HG03575 (cell line): ENCODE measurements around the gene FPR1.
"Not testable (repeated sequence)": the region's sequence is repeated elsewhere in the genome, so short reads cannot be mapped to it uniquely, and the experiment has no call there.

Experiments
- ATAC-seq: cut with Tn5 transposase; IDR thresholded peaks from one replicate; pipeline ENCODE4 v1.9.1; 2021; ENCODE audit not compliant: unreplicated experiment, insufficient number of reproducible peaks, low FRiP score; ENCODE audit errors: extremely low read depth

The FPR1 gene

GRCh38 chr19:51781999-51782398 is 30.3 kb upstream of the FPR1 start:
- no peak for ATAC-seq

GRCh38 chr19:51780270-51780669 is 28.6 kb upstream of the FPR1 start:
- ATAC-seq, result no peak

- ATAC-seq, result no peak
Observed at GRCh38 chr19:51779703-51780102, 28.0 kb upstream of the FPR1 start.

GRCh38 chr19:51779181-51779580 is 27.5 kb upstream of the FPR1 start:
- ATAC-seq, result no peak

- ATAC-seq, result no peak
Observed at GRCh38 chr19:51777570-51778462, 26.1 kb upstream of the FPR1 start.

GRCh38 chr19:51776561-51776960 is 24.9 kb upstream of the FPR1 start:
- ATAC-seq, result not testable (repeated sequence)

GRCh38 chr19:51772977-51773376 is 21.3 kb upstream of the FPR1 start:
- no peak for ATAC-seq

GRCh38 chr19:51771376-51772130 is 19.9 kb upstream of the FPR1 start:
- no peak for ATAC-seq

GRCh38 chr19:51766461-51766860 is 14.8 kb upstream of the FPR1 start:
- no peak for ATAC-seq

GRCh38 chr19:51765086-51765485 is 13.4 kb upstream of the FPR1 start:
- no peak for ATAC-seq

GRCh38 chr19:51761696-51762095 is 10.0 kb upstream of the FPR1 start:
- no peak for ATAC-seq

GRCh38 chr19:51760697-51761356 is 9.1 kb upstream of the FPR1 start, which contains the start of gene FPR2:
Gene FPR2, plus strand, starts transcription at chr19:51761180. Its CDS starts 7,479 bp downstream, at chr19:51768659.
- no peak for ATAC-seq

GRCh38 chr19:51755571-51755970 is 3.9 kb upstream of the FPR1 start:
- ATAC-seq, result no peak

- ATAC-seq, result no peak
Observed at GRCh38 chr19:51754770-51755169, 3.1 kb upstream of the FPR1 start.

- ATAC-seq, result no peak
Observed at GRCh38 chr19:51754109-51754508, 2.4 kb upstream of the FPR1 start.

GRCh38 chr19:51750400-51751094 is 1.1 kb downstream of the FPR1 start:
- no peak for ATAC-seq

GRCh38 chr19:51749979-51750378 is 1.7 kb downstream of the FPR1 start:
- ATAC-seq, result no peak

GRCh38 chr19:51746731-51747130 is 4.9 kb downstream of the FPR1 start:
- no peak for ATAC-seq

- no peak for ATAC-seq
Observed at GRCh38 chr19:51743405-51743804, 8.3 kb downstream of the FPR1 start.
